Muscle layer of duodenum (tissue), 2 donors: ENCODE data around the gene NCLN.
"Not testable (repeated sequence)": the region's sequence is repeated elsewhere in the genome, so short reads cannot be mapped to it uniquely, and the experiment has no call there.

Experiments used
- H3K27ac ChIP-seq: one replicate; pipeline ENCODE4 v1.7.0; 2013; ENCODE audit warnings: mild to moderate bottlenecking, low read length
- H3K27me3 ChIP-seq: one replicate; pipeline ENCODE4 v1.7.0; 2013; ENCODE audit warnings: low read depth, mild to moderate bottlenecking, control low read depth, low read length
- H3K36me3 ChIP-seq, 2 donors: one replicate each; pipeline ENCODE4 v1.7.0; 2013; ENCODE audit warnings: low read length in 2 of 2, control low read depth in 1 of 2, mild to moderate bottlenecking in 1 of 2; ENCODE audit not compliant: insufficient read depth in 2 of 2, control insufficient read depth in 1 of 2
- H3K4me1 ChIP-seq, 2 donors: one replicate each; pipeline ENCODE4 v1.7.0; 2013; ENCODE audit warnings: low read length in 2 of 2, mild to moderate bottlenecking in 2 of 2, control low read depth in 1 of 2, moderate library complexity in 1 of 2; ENCODE audit not compliant: insufficient read depth in 2 of 2, control insufficient read depth in 1 of 2
- H3K4me3 ChIP-seq, 2 donors: one replicate each; pipeline ENCODE4 v1.7.0; 2013; ENCODE audit warnings: low read length in 2 of 2, low read depth in 1 of 2, mild to moderate bottlenecking in 1 of 2
- H3K9me3 ChIP-seq, 2 donors: one replicate each; pipeline ENCODE4 v1.7.0; 2013; ENCODE audit warnings: low read length in 2 of 2, control low read depth in 1 of 2, mild to moderate bottlenecking in 1 of 2; ENCODE audit not compliant: control insufficient read depth in 1 of 2
- donor health status: healthy.

NCLN gene

GRCh38 chr19:3159565-3159964 is 26.2 kb upstream of the NCLN start:
- Histone ChIP-seq H3K4me1 (no peaks in the 10 kb centered on the region), H3K4me3 (no peak overlapping the region), H3K36me3 (peaks cover 0 to 4% of the 10 kb centered on the region in 2 donors), H3K9me3 (no peaks in the 10 kb centered on the region), H3K27ac (no peak overlapping the region), H3K27me3 (no peaks in the 10 kb centered on the region)

- peaks cover 0 to 4% of the 10 kb centered on the region in 2 donors for H3K36me3 ChIP-seq
- no peak overlapping the region for H3K27ac ChIP-seq
Measured at GRCh38 chr19:3160219-3160618, 25.5 kb upstream of the NCLN start.

GRCh38 chr19:3161453-3161852 is 24.3 kb upstream of the NCLN start:
- H3K4me1 ChIP-seq, result no peaks in the 10 kb centered on the region
- H3K36me3 ChIP-seq, result peaks cover 0 to 4% of the 10 kb centered on the region in 2 donors
- no peaks in the 10 kb centered on the region for H3K27me3 ChIP-seq
- no peaks in the 10 kb centered on the region for H3K9me3 ChIP-seq
- H3K4me3 ChIP-seq, result no peak overlapping the region
- no peak overlapping the region for H3K27ac ChIP-seq

More at GRCh38 chr19:3160219-3160618, 25.5 kb upstream of the NCLN start:
- no peaks in the 10 kb centered on the region for H3K9me3 ChIP-seq
- H3K4me1 ChIP-seq, result no peaks in the 10 kb centered on the region
- no peaks in the 10 kb centered on the region for H3K27me3 ChIP-seq
- no peak overlapping the region for H3K4me3 ChIP-seq

GRCh38 chr19:3162418-3163229 is 23.1 kb upstream of the NCLN start:
- Histone ChIP-seq H3K27me3 (no peaks in the 10 kb centered on the region), H3K9me3 (no peaks in the 10 kb centered on the region), H3K27ac (no peak overlapping the region), H3K36me3 (peaks cover 0 to 4% of the 10 kb centered on the region in 2 donors), H3K4me1 (no peaks in the 10 kb centered on the region), H3K4me3 (no peak overlapping the region)

GRCh38 chr19:3163230-3163886 is 22.4 kb upstream of the NCLN start:
- Histone ChIP-seq H3K4me3 (no peak overlapping the region), H3K27me3 (no peaks in the 10 kb centered on the region), H3K27ac (no peak overlapping the region), H3K9me3 (no peaks in the 10 kb centered on the region), H3K36me3 (peaks cover 0 to 4% of the 10 kb centered on the region in 2 donors), H3K4me1 (no peaks in the 10 kb centered on the region)

- H3K9me3 ChIP-seq, result no peaks in the 10 kb centered on the region
- no peaks in the 10 kb centered on the region for H3K27me3 ChIP-seq
- no peaks in the 10 kb centered on the region for H3K4me1 ChIP-seq
- no peak overlapping the region for H3K27ac ChIP-seq
- H3K4me3 ChIP-seq, result no peak overlapping the region
- H3K36me3 ChIP-seq, result peaks cover 0 to 4% of the 10 kb centered on the region in 2 donors
Measured at GRCh38 chr19:3163943-3164342, 21.8 kb upstream of the NCLN start.

GRCh38 chr19:3167533-3168272 is 18.0 kb upstream of the NCLN start:
- Histone ChIP-seq H3K9me3 (no peaks in the 10 kb centered on the region), H3K36me3 (no peaks in the 10 kb centered on the region), H3K4me1 (no peaks in the 10 kb centered on the region), H3K27ac (no peak overlapping the region), H3K27me3 (no peaks in the 10 kb centered on the region), H3K4me3 (no peak overlapping the region)

- Histone ChIP-seq H3K4me1 (no peaks in the 10 kb centered on the region), H3K27ac (no peak overlapping the region), H3K27me3 (no peaks in the 10 kb centered on the region), H3K4me3 (no peak overlapping the region), H3K9me3 (no peaks in the 10 kb centered on the region), H3K36me3 (no peaks in the 10 kb centered on the region)
Measured at GRCh38 chr19:3171894-3172672, 13.6 kb upstream of the NCLN start.

- H3K36me3 ChIP-seq, H3K9me3 ChIP-seq, H3K27ac ChIP-seq, H3K4me1 ChIP-seq, H3K27me3 ChIP-seq, H3K4me3 ChIP-seq: not testable (repeated sequence)
Measured at GRCh38 chr19:3172673-3173000, 13.1 kb upstream of the NCLN start.

GRCh38 chr19:3175781-3176714 is 9.7 kb upstream of the NCLN start:
- no peaks in the 10 kb centered on the region for H3K9me3 ChIP-seq
- H3K4me1 ChIP-seq, result peaks cover 0 to 3% of the 10 kb centered on the region in 2 donors
- H3K36me3 ChIP-seq, result no peaks in the 10 kb centered on the region
- H3K4me3 ChIP-seq, result no peak overlapping the region
- no peaks in the 10 kb centered on the region for H3K27me3 ChIP-seq
- no peak overlapping the region for H3K27ac ChIP-seq
